Right renal cortex interstitium (tissue), 3 donors: ENCODE data around the gene BBLN. TPM values are rescaled to one million over a fixed set of nuclear protein-coding genes. Genes with fewer than 3 reads are reported as not detected.

Source experiments
- DNase-seq, 3 donors: peaks; one replicate each; pipeline ENCODE4 v3.0.0-alpha.2; 2013; ENCODE audit warnings: low read depth in 3 of 3, low spot score in 2 of 3
- polyA plus RNA-seq, 3 donors: library from polyadenylated mRNA; unstranded; fragments of 120-200 nt; gene quantifications; one replicate each; pipeline ENCODE4 v1.2.1, GENCODE V29; 2013; ENCODE audit not compliant: insufficient read length in 3 of 3

The BBLN gene
- polyA plus RNA-seq, 3 donors, result 27.6 to 36.7 (median 30.9) TPM

- no peak for DNase-seq
These were observed 16.4 kb upstream of the BBLN start for GRCh38 chr9:128143525-128144238.

DNA sequence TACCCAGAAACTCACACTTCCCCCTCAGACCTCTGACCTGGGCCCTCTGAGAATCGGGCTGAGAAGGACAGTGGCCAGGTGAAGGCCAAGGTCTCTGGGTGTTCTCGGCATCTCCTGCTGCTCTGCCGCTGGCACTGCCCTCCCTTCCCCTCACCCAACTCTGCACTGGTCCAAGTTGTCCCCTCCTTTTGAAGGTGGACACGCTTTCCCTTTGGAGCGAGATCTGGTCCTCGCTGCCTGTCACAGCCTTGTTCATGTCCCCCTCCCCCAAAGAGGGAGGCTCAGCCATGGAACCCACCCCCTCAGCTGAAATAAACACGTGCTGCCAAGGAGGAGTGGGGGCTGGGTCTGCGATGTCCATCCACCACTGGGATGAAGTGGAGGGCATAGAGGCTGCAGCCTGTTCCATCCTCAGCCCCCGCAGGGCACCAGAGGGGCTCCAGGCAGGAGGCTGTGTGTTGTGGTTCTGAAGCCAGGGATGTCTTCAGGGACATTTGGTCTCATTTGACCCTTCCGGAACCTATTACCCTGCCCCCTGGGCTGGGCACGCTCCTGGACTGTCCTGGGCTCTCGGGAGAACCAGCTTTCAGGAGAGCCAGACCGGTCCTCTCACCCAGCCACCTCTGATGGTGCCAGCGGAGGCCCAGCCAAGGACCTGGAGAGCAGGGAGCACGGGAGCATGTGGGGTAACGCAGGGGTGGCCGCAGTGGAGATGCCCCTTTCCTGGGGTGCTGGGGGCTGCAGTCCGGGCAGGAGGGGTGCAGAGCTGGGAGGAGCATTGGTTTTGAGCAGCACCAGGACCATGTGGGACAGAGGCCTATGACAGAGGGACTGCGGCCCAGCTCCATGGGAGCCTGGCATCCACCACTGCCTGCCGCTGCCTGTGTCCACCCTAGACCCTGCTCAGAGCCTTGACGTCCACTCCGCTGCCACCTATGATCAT, 15.6 kb upstream of the BBLN start:
- DNase-seq, result no peak

GRCh38 chr9:128145536-128145935, 14.5 kb upstream of the BBLN start:
- no peak for DNase-seq

GRCh38 chr9:128145951-128146351, 14.1 kb upstream of the BBLN start:
- DNase-seq, result no peak

DNA sequence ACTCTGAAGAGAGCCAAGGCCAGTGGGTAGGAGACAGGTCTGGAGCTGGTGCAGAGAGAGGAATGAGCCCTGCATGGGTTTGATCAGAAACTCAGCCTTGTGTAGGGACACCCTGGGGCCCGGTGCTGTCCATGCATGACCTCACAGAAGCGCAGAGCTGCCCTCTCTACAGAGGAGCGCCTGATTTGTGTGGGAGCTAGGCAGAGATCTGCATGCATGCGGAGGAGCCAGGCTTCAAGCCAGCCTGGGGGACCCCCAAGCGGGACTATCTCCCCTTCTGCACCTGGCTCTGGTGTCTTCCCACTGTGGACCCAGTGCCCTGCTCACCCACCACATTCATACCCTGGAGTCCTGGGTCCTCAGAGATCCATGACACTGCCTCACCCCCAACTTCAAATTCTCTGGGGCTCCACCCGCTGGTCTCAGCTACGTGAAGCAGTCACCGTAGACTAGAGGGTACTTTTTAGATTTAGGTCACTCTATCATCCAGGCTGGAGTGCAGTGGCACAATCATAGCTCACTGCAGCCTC, 13.4 kb upstream of the BBLN start:
- DNase-seq, result no peak

- DNase-seq, result no peak
These were observed 11.5 kb upstream of the BBLN start for GRCh38 chr9:128148509-128149000.

GRCh38 chr9:128149001-128149701, 10.9 kb upstream of the BBLN start, which contains the start of gene LCN2:
Gene LCN2 (plus strand): TSS chr9:128149453. CDS start chr9:128149526, 73 bp downstream.
- no peak for DNase-seq

DNA sequence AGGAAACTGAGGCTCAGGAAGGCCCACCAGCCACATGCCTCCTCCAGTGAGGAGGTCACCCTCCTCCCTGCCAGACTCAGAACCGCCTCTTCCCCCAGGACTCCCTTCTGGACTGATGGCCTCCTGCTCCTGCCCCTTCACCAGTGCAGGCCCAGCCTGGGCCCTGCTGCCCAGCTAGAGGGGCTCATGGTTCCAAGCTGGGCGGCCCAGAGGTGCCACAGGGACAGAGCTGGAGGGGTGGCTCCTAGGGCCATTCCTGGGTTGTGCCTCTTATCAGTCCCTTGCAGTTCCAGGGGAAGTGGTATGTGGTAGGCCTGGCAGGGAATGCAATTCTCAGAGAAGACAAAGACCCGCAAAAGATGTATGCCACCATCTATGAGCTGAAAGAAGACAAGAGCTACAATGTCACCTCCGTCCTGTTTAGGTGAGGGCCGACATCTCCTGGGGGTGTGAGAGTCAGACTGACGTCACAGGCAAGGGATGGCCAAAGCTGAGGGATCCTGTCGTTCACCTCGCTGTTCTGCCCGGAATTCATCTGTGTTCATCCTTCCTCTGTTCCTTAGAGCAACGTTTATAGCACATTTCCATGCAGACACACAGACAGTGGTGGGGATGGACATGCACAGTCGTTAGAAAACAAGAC, 10.0 kb upstream of the BBLN start:
- no peak for DNase-seq

DNA sequence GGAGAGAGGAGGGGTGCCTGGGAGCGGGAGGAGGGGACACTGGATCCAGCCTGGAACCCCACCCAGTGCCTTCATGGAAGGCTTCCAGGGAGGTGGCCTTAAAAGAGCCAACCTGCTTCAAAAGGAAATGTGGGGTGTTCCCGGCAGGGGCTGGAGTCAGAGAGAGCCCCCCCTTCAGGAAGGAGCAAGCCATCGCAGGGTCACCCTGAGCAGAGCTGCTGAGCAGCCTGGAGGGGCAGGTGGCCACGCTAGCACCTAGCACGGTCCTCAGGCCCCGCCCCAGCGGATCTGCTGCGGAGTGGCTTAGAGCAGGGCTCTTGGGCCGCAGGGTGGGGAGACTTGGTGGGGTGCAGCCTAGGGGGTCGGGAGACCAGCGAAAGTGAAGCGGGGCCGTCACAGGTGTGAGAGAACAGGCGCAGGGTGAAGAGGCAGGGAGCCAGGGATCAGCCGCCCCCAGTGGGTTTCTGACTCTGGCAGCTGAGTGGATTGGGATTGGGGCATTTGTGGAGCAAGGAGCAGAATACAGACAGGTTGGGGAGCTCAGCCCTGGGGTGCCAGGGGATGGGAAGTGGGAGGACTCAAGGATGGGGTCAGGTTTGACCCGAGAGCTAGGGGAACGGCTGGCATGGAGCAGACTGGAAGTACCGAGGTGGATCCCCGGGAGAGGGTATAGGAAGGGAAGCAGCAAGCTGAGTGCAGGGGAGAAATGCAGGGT, 9.3 kb upstream of the BBLN start:
- DNase-seq, result no peak

- no peak for DNase-seq
These were observed 8.5 kb upstream of the BBLN start for GRCh38 chr9:128151309-128152132.

DNA sequence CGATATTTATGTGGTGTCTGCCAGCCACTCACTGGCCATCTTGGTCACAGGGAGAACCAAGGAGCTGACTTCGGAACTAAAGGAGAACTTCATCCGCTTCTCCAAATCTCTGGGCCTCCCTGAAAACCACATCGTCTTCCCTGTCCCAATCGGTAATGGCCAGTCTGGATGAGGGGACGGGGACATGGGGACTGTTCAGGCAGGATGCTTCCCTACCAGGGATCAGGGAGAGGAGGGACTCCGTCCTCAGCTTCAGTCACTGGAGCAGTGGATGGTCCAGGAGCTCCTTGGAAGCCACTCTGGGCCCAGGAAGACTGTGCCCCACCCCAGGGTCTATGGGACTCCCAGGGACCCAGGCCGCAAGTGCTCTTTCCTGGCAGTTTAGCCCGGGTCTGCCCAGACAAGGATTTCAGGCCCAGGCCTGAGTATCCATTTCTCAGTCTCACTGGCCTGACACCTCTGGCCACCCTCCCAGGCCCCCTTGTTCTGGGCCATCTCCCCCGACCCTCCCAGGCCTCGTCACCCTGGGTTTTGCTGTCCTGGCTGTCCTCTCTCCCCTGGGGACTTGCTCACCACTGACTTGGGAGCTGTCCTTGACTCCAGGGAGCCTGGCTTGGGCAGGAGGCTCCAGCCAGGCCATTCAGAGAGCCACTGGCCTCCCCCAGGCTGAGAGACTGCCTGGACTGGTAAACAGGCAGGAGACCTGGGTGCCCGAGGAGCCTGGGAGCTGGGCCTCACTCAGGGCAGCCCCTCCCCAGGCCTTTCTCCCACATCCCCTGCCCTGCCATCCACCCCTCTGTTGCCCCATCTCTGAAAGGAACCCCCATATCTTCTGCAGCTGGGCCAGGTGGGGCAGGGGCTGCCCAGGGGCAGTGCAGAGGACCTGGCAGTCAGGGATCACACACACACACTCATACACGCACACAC, 7.7 kb upstream of the BBLN start:
- DNase-seq, result no peak

GRCh38 chr9:128153060-128153946, 6.8 kb upstream of the BBLN start:
- no peak for DNase-seq

DNA sequence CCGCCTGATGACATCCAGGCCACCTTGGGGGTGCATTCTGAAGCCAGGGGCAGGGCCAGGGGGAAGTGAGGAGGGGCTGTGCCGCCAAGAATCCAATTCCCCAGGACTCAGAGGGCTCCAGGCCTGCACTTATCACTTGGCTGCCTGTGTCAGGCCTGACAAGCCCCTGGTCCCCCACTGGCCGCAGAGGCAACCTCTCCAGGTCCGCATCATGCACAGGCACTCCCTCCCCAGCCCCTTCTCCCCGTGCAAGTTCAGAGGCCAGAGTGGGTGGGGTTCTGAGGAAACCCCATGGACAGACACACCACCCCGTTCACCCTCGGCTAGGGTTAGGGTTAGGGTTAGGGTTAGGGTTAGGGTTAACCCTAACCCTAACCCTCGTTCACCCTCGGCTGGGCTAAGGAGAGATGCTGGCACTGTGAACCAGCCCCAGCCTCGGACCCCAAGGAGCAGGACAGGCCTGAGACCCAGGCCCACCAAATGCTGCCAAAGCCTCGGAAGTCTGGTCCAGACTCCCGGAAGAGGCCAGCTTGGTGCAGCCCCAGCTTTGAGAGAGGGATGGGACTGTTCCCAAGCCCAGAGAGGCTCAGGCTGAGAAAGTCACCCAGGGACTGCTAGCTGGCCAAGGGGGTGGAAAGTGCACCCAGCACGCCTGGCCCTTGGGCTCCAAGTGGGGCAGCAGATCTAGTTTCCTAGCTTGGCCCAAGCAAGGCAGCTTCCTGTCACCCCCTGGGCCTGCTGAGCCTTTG, 5.9 kb upstream of the BBLN start:
- DNase-seq, result no peak

GRCh38 chr9:128155736-128156500, 4.1 kb upstream of the BBLN start:
- no peak for DNase-seq

- DNase-seq, result no peak
These were observed 612 bp upstream of the BBLN start for GRCh38 chr9:128159522-128159783.

GRCh38 chr9:128160603-128160987, 530 bp downstream of the BBLN start:
- no peak for DNase-seq
